Coronary artery (tissue), 2 donors: ENCODE data around the gene MED19.
"Not testable (repeated sequence)": the region's sequence is repeated elsewhere in the genome, so short reads cannot be mapped to it uniquely, and the experiment has no call there.

Experiments
- DNase-seq: peaks from one replicate; pipeline ENCODE4 v3.0.0-alpha.2; 2017; ENCODE audit warnings: low spot score
- H3K27ac ChIP-seq, 2 donors: fragments of 200-600 bp; sonication (generic); one replicate each; pipeline ENCODE4 v1.5.1; 2016 to 2019
- H3K4me3 ChIP-seq: fragments of 200-600 bp; sonication (generic); 2 replicates; pipeline ENCODE4 v1.5.1; 2016; ENCODE audit warnings: mild to moderate bottlenecking, moderate library complexity
- TF ChIP-seq, protein P1 (sequence below): fragments of 200-600 bp; sonication (generic); IDR thresholded peaks from one replicate; pipeline ENCODE4 v1.5.1; 2019; ENCODE audit warnings: antibody characterized with exemption

MED19 gene

DNA sequence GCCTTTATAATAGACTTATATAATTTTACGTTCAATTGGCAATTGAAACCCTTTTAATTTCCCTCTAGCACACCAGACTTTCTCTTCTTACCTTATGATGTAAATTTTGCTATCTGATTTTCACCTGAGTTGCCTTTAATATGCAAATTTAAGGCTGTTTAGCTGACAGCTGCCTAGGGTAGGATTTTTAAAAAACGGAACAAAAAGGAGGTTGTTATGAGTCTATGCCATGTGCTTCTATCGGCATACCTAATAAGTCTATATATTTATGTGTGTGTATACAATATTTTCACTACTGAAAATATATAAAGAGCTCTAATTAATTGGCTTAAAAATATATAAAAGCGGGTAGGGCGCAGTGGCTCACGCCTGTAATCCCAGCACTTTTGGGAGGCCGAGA lies 17.5 kb upstream of the MED19 start:
- TF ChIP-seq, protein P1, sequence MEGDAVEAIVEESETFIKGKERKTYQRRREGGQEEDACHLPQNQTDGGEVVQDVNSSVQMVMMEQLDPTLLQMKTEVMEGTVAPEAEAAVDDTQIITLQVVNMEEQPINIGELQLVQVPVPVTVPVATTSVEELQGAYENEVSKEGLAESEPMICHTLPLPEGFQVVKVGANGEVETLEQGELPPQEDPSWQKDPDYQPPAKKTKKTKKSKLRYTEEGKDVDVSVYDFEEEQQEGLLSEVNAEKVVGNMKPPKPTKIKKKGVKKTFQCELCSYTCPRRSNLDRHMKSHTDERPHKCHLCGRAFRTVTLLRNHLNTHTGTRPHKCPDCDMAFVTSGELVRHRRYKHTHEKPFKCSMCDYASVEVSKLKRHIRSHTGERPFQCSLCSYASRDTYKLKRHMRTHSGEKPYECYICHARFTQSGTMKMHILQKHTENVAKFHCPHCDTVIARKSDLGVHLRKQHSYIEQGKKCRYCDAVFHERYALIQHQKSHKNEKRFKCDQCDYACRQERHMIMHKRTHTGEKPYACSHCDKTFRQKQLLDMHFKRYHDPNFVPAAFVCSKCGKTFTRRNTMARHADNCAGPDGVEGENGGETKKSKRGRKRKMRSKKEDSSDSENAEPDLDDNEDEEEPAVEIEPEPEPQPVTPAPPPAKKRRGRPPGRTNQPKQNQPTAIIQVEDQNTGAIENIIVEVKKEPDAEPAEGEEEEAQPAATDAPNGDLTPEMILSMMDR: no peak
- Histone ChIP-seq H3K4me3 (no peak overlapping the region), H3K27ac (no peak overlapping the region)
- no peak for DNase-seq

DNA sequence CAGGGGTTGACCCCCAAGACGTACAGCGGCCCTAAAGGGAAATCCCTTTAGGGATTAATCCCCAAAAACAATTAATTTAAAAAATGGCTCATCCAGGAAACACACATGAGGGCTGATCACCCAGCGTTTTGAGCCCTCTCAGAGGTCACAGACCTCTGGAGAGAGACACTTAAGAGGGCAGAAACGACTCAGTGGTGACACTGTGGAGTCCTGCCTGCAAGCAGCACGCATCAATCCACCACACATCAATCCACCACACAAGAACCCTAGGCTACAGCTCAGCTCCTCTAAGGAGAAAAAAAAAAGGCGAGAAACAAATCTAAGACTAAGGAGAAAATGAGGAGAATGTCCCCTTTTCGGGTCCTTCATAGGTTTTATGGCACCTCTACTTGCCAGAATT lies 16.8 kb upstream of the MED19 start:
- Histone ChIP-seq H3K4me3 (no peak overlapping the region), H3K27ac (no peak overlapping the region)
- DNase-seq: no peak
- TF ChIP-seq, protein P1: no peak

DNA sequence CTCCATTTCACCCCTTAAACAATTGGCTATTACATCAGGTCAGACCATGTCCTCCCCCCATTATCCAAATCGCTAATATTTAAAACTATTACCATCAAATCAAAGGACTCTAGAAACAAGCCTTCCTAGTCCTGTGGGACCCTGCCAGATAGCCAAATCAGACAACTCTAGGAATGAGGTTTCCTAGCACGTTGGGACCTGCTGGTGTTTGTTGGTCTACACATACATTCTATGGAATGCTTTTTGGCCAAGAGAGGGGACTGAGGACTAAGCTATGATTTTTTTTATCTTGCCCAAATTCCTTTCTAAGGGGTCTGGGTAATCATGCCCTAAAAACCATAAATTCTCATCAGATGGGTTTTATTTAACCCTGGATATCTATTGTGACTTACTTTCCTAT lies 15.2 kb upstream of the MED19 start:
- Histone ChIP-seq H3K27ac (no peak overlapping the region), H3K4me3 (no peak overlapping the region)
- TF ChIP-seq, protein P1: no peak
- no peak for DNase-seq

DNA sequence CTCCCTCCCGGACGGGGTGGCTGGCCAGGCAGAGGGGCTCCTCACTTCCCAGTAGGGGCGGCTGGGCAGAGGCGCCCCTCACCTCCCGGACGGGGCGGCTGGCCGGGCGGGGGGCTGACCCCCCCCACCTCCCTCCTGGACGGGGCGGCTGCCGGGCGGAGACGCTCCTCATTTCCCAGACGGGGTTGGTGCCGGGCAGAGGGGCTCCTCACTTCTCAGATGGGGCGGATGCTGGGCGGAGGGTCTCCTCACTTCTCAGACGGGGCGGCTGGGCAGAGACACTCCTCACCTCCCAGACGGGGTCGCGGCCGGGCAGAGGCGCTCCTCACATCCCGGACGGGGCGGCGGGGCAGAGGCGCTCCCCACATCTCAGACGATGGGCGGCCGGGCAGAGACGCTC lies 4.7 kb upstream of the MED19 start:
- not testable (repeated sequence) for DNase-seq, H3K4me3 ChIP-seq, H3K27ac ChIP-seq

DNA sequence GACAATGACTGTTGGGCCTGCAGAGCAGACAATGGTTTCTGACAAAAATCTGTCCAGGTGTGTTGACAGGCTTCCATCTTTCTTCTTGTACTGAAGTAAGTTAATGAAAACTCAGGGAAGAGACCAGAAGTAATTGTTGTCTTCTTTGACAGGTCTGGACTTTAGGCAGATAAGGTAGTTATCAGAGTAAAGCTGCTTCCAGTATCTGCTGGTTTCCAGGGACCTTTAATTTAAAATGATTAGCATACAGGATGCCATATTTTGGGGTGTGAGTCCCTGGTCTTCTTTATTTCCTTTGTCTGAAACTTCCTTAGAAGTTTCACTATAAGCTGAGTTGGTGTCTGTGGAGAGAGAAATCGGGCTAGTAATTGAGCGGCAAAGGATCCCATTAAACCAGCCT lies 1.8 kb upstream of the MED19 start:
- no peak for DNase-seq
- TF ChIP-seq, protein P1: no peak
- Histone ChIP-seq H3K27ac (no peak overlapping the region), H3K4me3 (peak overlapping the region; percentile 78)

DNA sequence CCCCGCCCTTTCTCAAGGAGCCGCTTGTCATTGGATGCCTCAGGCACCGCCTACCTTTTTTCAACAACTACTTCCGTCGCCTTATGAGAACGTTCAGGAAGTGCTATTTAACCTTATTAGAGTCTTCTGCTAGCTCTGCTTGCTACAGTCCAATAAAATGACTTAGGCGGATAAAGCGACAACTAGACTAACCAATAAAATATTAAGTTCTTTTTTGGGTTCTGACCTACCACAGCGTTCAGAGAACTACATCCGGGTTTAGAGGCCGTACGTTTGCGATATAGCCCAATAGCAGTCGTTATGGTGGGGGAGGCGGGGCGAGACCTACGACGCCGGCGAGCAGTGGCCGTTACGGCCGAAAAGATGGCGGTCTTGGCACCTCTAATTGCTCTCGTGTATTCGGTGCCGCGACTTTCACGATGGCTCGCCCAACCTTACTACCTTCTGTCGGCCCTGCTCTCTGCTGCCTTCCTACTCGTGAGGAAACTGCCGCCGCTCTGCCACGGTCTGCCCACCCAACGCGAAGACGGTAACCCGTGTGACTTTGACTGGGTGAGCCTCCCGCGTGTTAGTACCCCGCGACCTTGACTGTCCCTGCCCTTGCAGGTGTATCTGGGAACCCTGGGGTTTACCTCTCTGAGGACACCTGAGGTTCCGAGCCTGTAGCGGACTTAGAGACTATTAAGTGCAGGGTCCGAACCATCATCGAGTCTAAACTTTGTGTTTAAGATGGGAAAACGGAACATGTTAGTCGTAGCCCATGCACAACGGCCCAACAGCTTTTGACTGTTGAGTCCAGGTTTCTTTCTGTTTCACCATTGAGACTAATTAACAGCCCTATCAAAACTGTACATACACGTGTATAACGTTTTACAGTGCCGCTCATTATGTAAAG lies 488 bp upstream of the MED19 start, which contains the start of gene TMX2:
TMX2 (plus strand) TSS at position 338 of the 895 bp plus-strand sequence; CDS start at position 364, 26 bp downstream.
- peak; percentile 94 for DNase-seq
- TF ChIP-seq, protein P1: no peak
- Histone ChIP-seq H3K4me3 (peak within 1 kb of the TSS; percentile 78), H3K27ac (peak within 1 kb of the TSS; percentile 73 to 89)

DNA sequence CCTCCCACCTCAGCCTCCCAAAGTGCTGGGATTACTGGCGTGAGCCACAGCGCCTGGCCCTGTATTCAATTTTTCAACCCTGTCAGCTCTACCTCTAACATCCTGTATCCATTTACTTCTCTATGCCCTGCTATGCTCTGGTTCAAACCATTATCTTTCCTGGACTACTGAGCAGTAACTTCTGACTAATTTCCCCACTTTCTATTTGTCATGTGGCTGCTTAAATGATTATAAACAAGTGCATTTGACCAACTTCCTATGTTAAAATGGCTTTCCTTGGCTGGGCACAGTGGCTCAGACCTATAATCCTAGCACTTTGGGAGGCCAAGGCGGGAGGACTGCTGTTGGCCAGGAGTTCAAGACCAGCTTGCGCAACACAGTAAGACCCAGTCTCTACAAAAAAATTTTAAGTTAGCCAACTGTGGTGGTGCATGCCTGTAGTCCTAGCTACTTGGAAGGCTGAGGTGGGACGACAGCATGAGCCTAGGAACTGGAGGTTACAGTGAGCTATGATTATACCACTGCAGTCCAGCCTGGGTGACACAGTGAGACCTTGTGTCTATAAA lies 2.1 kb downstream of the MED19 start:
- H3K27ac ChIP-seq: no peak overlapping the region
- DNase-seq: no peak
- no peak overlapping the region for H3K4me3 ChIP-seq
- TF ChIP-seq, protein P1: no peak

DNA sequence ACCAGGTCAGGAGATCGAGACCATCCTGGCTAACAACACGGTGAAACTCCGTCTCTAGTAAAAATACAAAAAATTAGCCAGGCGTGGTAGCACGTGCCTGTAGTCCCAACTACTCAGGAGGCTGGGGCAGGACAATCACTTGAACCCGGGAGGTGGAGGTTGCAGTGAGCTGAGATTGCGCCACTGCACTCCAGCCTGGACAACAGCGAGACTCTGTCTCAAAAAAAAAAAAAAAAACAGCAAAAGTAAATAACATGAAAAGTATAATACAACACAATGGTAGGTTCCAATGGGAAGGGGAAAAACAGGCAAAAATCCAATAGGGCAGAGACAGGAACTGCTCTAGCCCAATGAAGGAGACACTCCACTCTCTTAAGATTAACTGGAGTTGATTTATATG lies 6.6 kb downstream of the MED19 start:
- not testable (repeated sequence) for H3K27ac ChIP-seq, H3K4me3 ChIP-seq, DNase-seq
